C4-2B (cell line): ENCODE measurements around the gene SPNS2.

Source experiments
- H3K27ac ChIP-seq: fragments of 450-650 bp; 2 replicates; pipeline ENCODE4 v1.5.1; 2017
- CTCF ChIP-seq: fragments of 450-650 bp; conservative IDR thresholded peaks from 2 replicates; pipeline ENCODE4 v1.5.1; 2017; ENCODE audit warnings: mild to moderate bottlenecking
- ZFX ChIP-seq: fragments of 450-650 bp; IDR thresholded peaks from 2 replicates; pipeline ENCODE4 v1.6.1; 2017

SPNS2 gene

DNA sequence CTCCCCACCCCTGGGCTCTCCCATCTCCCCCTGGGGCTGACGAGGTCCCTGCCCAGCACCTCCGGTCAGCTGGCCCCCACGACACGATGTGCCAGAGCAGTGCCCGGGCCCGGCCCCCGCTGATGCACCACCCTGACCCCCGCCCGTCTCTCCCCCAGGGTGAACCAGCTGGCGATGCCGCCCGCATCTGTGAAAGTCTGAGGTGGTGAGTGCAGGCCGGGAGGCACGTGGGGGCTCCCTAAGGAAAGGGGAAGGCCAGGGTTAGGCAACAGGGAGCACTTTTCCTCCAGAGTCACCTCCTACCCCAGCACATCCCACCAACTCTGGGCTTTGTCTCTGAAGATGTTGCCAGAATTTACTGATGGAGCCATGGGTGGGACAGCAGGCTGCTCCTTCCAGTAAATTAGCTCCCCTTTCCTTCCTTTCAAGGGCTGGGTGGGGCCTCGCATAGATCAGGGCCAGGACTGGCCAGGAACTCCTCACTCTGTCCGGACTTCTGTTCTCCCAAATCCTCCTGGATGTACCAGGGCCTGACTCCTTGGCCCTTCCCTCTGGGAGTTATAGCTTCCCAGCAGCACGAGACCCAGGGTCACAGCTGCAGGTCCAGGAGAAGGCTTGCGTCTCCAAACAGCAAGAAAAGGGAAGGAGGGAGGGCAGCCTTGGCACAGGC lies 38.2 kb downstream of the SPNS2 start:
- no peak overlapping the region for H3K27ac ChIP-seq
- TF ChIP-seq CTCF (no peak), ZFX (no peak)

DNA sequence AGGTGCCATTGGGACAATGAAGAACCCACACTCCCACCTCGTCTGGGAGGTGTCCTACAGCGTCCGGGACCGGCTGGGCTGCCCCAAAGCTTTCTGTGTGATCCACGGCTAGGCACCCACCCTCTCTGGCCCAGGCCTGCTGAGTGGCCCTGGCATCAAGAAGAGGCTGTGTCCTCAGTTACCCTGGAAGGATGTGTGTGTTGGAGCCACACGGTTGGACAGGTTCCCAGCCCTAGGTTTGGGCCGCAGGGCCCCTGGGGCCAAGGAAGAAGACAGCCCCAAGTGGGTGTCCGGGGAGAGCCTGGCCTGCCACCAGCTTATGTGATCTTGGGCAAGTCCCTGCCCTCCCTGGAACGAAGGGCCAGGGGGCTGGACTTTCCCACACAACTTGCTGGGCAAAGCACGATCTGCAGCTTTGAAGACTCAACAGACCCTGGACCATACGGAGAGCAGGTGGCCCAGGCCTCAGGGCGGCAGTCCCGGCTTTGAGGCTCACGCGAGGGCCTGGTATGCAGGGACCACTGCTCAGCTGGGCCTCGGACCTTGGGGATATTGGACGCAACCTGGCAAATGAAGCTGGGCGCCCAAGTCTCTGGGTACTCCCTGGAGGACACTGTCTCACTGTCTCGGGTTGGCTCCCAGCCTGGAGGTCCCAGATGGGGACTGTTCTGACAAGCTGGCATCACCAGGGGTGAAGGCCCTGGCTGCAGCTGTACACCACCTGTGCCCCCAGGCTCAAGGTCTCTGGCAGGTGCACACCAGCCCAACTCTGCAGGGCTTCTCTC lies 39.0 kb downstream of the SPNS2 start:
- H3K27ac ChIP-seq = no peak overlapping the region
- TF ChIP-seq CTCF (no peak), ZFX (no peak)

DNA sequence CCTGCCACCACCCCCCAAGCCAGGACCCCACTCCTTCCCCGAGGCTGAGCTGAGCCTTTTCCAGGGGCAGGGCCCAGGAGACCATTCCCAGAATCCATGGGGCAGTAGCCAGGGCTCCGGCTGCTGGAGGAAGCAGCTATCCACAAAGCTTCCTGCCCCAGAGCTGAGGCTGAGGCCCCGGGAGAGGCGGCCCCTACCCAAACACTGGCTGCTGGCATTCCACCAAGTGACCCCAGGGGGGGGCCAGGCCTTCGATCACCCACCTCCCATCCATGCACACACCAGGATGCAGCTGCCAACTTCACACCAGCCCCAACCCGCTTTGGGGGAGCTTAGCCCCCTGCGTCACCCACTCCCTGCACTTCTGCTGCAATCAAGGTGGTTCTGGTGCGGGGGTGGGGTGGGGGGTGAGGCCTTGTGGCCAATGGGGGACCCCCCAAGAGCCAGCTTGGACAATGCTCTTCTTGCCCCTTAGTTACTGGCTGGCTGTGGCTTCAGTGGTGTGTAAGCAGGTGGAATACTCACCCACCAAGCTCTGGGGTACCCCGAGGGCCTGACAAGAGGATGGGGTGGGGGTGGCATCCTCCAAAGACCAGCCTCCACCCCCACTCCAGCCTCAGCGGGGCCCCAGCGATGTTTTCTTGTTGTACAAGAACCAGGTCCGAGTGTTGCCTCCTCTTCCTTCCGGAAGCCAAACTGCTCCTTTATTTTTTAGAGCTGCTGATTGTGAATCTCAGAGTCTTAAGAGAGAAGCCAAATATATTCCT lies 39.7 kb downstream of the SPNS2 start:
- TF ChIP-seq CTCF = no peak
- no peak for TF ChIP-seq ZFX
- no peak overlapping the region for H3K27ac ChIP-seq

GRCh38 chr17:4539025-4539424 lies 40.3 kb downstream of the SPNS2 start:
- TF ChIP-seq CTCF = no peak
- no peak for TF ChIP-seq ZFX
- H3K27ac ChIP-seq = no peak overlapping the region

DNA sequence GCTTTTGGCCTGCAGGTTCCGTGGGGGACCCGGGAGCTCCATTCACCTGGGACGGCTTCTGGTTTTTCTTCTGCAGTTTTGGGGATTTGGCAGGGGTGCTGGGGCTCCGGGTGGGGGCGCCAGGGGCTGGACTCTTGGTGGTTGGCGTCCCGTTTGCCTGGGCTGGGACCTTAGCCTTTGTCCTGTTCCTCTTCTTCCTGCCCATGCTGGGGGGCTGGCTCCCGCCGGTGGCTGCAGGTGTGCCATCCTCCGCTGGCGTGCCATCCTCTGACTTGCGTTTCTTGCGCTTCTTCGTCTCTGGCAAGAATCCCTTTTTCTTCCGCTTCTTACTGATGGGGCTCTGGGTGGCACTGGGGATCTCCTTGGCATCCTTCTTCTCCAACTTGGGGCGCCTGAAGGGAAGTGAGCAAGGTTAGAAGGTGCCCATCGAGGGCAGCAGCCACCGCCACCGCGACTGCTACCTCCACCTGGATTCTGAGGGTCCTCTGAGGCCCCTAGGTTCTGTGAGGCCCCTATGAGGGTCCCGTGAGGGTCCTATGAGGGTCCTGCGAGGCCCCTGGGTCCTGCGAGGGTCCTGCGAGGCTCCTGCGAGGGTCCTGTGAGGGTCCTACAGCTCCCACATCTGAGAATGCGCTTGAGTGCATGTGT lies 41.0 kb downstream of the SPNS2 start:
- TF ChIP-seq ZFX (no peak), CTCF (no peak)
- no peak overlapping the region for H3K27ac ChIP-seq

DNA sequence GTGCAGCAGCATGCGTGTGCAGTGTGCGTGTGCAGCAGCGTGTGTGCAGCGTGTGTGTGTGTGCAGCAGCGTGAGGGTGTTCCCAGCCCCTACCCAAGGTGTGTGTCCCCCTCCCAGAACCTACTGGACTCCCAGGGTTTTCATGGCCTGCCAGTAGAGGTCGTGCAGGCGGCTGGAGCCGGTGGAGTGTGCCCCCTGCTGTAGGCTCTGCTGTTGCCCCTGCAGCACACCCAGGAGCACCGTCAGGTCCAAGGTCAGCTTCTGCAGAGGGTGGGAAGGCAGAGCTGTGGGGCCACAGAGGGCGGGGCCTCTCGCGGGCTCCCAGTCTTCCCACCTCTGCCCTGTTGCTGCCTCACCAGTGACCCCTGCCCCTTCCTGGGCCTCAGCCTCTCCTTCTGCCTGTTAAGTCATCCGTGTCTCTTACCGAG lies 41.6 kb downstream of the SPNS2 start:
- no peak overlapping the region for H3K27ac ChIP-seq
- TF ChIP-seq ZFX = no peak

DNA sequence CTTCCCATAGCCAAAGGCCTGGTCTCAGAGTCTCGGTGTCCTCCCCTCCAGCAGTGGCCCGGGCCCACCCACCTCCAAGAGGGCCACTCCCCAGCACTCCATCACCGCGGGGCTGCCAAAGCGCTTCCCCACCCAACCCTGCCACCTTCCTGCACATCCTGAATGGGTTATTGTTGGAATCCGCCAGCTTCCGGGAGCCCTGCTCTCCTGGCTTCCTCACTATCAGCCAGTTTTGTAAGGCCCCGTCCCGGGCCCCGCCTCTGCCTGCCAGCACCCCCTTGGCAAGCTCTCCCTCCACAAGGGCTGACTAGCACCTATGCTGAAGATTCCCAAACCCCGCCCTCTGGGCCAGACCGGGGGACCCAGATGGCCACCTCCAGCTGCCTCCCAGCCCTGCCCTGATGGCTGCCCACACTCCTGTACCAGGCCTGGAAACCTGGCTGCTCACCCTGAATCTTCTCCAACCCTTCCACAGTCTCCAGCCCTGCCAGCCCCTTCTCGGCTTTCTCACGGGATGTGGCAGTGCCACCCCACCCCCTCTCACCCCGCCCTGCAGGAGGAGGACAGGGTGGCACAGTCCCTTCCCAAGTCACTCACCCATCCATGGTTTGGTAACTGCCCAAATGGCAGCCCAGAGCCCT lies 42.1 kb downstream of the SPNS2 start:
- TF ChIP-seq CTCF (no peak), ZFX (no peak)
- H3K27ac ChIP-seq = no peak overlapping the region
